GM23338 (cell line): Measurements from ENCODE around the gene CCDC86. TPM values are rescaled to one million over a fixed set of nuclear protein-coding genes. Genes with fewer than 3 reads are reported as not detected.
A peak's percentile ranks its signal among the peaks of the same experiment; 100 is the strongest.

Experiments used
- ATAC-seq: fragments of 200-7000 bp; cut with Tn5 transposase; 3 replicates; pipeline ENCODE4 v1.9.1; 2020
- DNase-seq: peaks from one replicate; pipeline ENCODE4 v3.0.0-alpha.2; 2015; ENCODE audit warnings: low spot score
- H2AFZ ChIP-seq: fragments of 200-600 bp; sonication (generic); 2 replicates; pipeline ENCODE4 v1.8.0; 2016; ENCODE audit warnings: antibody characterized with exemption, mild to moderate bottlenecking, moderate library complexity
- H3F3A ChIP-seq: fragments of 200-600 bp; sonication (generic); replicated peaks from 2 replicates; pipeline ENCODE4 v1.8.0; 2017; ENCODE audit warnings: antibody characterized with exemption, mixed run types, low read depth
- H3K27ac ChIP-seq: fragments of 200-600 bp; sonication (generic); 2 replicates; pipeline ENCODE4 v1.6.1; 2016; ENCODE audit warnings: low read depth
- H3K27me3 ChIP-seq: fragments of 200-600 bp; sonication (generic); 2 replicates; pipeline ENCODE4 v1.8.0; 2016; ENCODE audit warnings: mild to moderate bottlenecking, mixed run types, moderate library complexity; ENCODE audit not compliant: insufficient read depth
- H3K36me3 ChIP-seq: fragments of 200-600 bp; sonication (generic); 2 replicates; pipeline ENCODE4 v1.8.0; 2016; ENCODE audit warnings: mild to moderate bottlenecking; ENCODE audit not compliant: insufficient read depth
- H3K4me1 ChIP-seq: fragments of 200-600 bp; sonication (generic); 2 replicates; pipeline ENCODE4 v1.8.0; 2016; ENCODE audit warnings: mild to moderate bottlenecking, moderate library complexity; ENCODE audit not compliant: insufficient read depth
- H3K4me2 ChIP-seq: fragments of 200-600 bp; sonication (generic); 2 replicates; pipeline ENCODE4 v1.7.1; 2017; ENCODE audit warnings: mixed run types
- H3K4me3 ChIP-seq: fragments of 200-600 bp; sonication (generic); 2 replicates; pipeline ENCODE4 v1.6.1; 2016; ENCODE audit warnings: mixed run types
- H3K79me2 ChIP-seq: fragments of 200-600 bp; sonication (generic); replicated peaks from 2 replicates; pipeline ENCODE4 v1.8.0; 2017; ENCODE audit warnings: mild to moderate bottlenecking; ENCODE audit not compliant: insufficient read depth
- H3K9me2 ChIP-seq: fragments of 200-600 bp; sonication (generic); 2 replicates; pipeline ENCODE4 v1.8.0; 2017; ENCODE audit not compliant: insufficient read depth
- H4K20me1 ChIP-seq: fragments of 200-600 bp; sonication (generic); replicated peaks from 2 replicates; pipeline ENCODE4 v1.8.0; 2017; ENCODE audit warnings: mild to moderate bottlenecking; ENCODE audit not compliant: insufficient read depth
- H3K27ac Mint-ChIP-seq: 2 replicates; pipeline ENCODE4 v1.8.0; 2020; ENCODE audit warnings: inconsistent platforms, mild to moderate bottlenecking, moderate library complexity, mixed read lengths
- H3K27me3 Mint-ChIP-seq: 3 replicates; pipeline ENCODE4 v1.8.0; 2022; ENCODE audit warnings: low read depth, mild to moderate bottlenecking, moderate library complexity, mixed read lengths, inconsistent platforms; ENCODE audit not compliant: insufficient read depth, poor library complexity
- H3K36me3 Mint-ChIP-seq: 3 replicates; pipeline ENCODE4 v1.8.0; 2021; ENCODE audit warnings: low read depth, mild to moderate bottlenecking, inconsistent platforms, moderate library complexity, mixed read lengths
- H3K4me1 Mint-ChIP-seq: 3 replicates; pipeline ENCODE4 v1.8.0; 2020; ENCODE audit warnings: mild to moderate bottlenecking, inconsistent platforms, mixed read lengths
- H3K4me3 Mint-ChIP-seq: 3 replicates; pipeline ENCODE4 v1.8.0; 2021; ENCODE audit warnings: moderate library complexity, mild to moderate bottlenecking, inconsistent platforms, mixed read lengths
- H3K9me3 Mint-ChIP-seq: 3 replicates; pipeline ENCODE4 v1.8.0; 2020; ENCODE audit warnings: moderate library complexity, mild to moderate bottlenecking, inconsistent platforms, mixed read lengths
- CREB1 ChIP-seq: fragments of 250-450 bp; sonication (Bioruptor Pico); IDR thresholded peaks from 2 replicates; pipeline ENCODE4 v1.5.0; 2020; ENCODE audit warnings: low read depth, mild to moderate bottlenecking, moderate library complexity
- CTCF ChIP-seq, 2 experiments: fragments of 200-600 bp in 1 of 2; sonication (generic) in 1 of 2; conservative IDR thresholded peaks; 2 replicates each; pipeline versions ENCODE4 v1.5.1 to v1.6.1; 2016 to 2017; ENCODE audit warnings: antibody characterized with exemption in 2 of 2, low read depth in 2 of 2, mild to moderate bottlenecking in 2 of 2, moderate library complexity in 1 of 2
- ETS1 ChIP-seq: IDR thresholded peaks from 2 replicates; pipeline ENCODE4 v1.6.1; 2016; ENCODE audit warnings: antibody characterized with exemption
- EZH2phosphoT487 ChIP-seq: fragments of 200-600 bp; sonication (generic); IDR thresholded peaks from one replicate; pipeline ENCODE4 v1.8.1; 2018; ENCODE audit warnings: antibody characterized with exemption; ENCODE audit not compliant: unreplicated experiment
- JUNB ChIP-seq: IDR thresholded peaks from one replicate; pipeline ENCODE4 v1.6.1; 2016; ENCODE audit warnings: antibody characterized with exemption; ENCODE audit not compliant: unreplicated experiment
- NANOG ChIP-seq: IDR thresholded peaks from 2 replicates; pipeline ENCODE4 v1.6.1; 2016; ENCODE audit warnings: antibody characterized with exemption, borderline replicate concordance
- REST ChIP-seq: IDR thresholded peaks from one replicate; pipeline ENCODE4 v1.6.1; 2018; ENCODE audit warnings: antibody characterized with exemption; ENCODE audit not compliant: unreplicated experiment
- STAT1 ChIP-seq: IDR thresholded peaks from one replicate; pipeline ENCODE4 v1.6.1; 2016; ENCODE audit warnings: antibody characterized with exemption; ENCODE audit not compliant: unreplicated experiment
- ZNF114 ChIP-seq: fragments of 250-450 bp; sonication (Bioruptor Pico); IDR thresholded peaks from 2 replicates; pipeline ENCODE4 v1.5.0; 2020; ENCODE audit warnings: mild to moderate bottlenecking, moderate library complexity
- polyA plus RNA-seq: library from polyadenylated mRNA; unstranded; fragments of >200 nt; fragmentation: Nextera tagmentation; extraction: Ambion mirVana; gene quantifications from 2 replicates; pipeline ENCODE4 v1.2.1, GENCODE V29; 2016
- total RNA-seq: library from RNA; depleted of rRNA; stranded (reverse); fragments of >200 nt; shearing (Covaris generic); gene quantifications from 2 replicates; pipeline ENCODE4 v1.2.3, GENCODE V29; 2014

CCDC86 gene
- total and polyA plus RNA-seq, 2 experiments from 2014 or later = 67.3 to 98.5 TPM

- H3K36me3 Mint-ChIP-seq = no peaks in the 10 kb centered on the region
- Histone ChIP-seq H3F3A (no peaks in the 10 kb centered on the region), H4K20me1 (no peaks in the 10 kb centered on the region; the same call in 1 of the 2 replicates), H3K36me3 (no peaks in the 10 kb centered on the region), H3K4me1 (no peaks in the 10 kb centered on the region; the same call in 1 of the 2 replicates), H3K27me3 (no peaks in the 10 kb centered on the region), H3K27ac (no peak overlapping the region), H3K9me2 (no peaks in the 10 kb centered on the region), H2AFZ (no peak overlapping the region), H3K4me3 (no peak overlapping the region), H3K4me2 (no peak overlapping the region), H3K79me2 (no peaks in the 10 kb centered on the region)
- DNase-seq = no peak
- no peak overlapping the region for H3K27ac Mint-ChIP-seq
- no peak for TF ChIP-seq REST
- TF ChIP-seq JUNB = no peak
- TF ChIP-seq STAT1 = no peak
- TF ChIP-seq ETS1 = no peak
- TF ChIP-seq CREB1 (CRISPR knock-in tag) = no peak
- H3K27me3 Mint-ChIP-seq = no peaks in the 10 kb centered on the region
- H3K4me1 Mint-ChIP-seq = no peaks in the 10 kb centered on the region
- H3K4me3 Mint-ChIP-seq = no peak overlapping the region
- no peaks in the 10 kb centered on the region for H3K9me3 Mint-ChIP-seq
- peak; percentile 25 for ATAC-seq
These were observed 11.3 kb upstream of the CCDC86 start for GRCh38 chr11:60830478-60831142.

GRCh38 chr11:60831143-60831500, 10.8 kb upstream of the CCDC86 start:
- ATAC-seq (peak; percentile 98), DNase-seq (peak; percentile 86)
- H3K4me1 ChIP-seq = no peaks in the 10 kb centered on the region; the same call in 1 of the 2 replicates
- Mint-ChIP-seq H3K9me3 (no peaks in the 10 kb centered on the region), H3K27ac (no peak overlapping the region), H3K4me1 (no peaks in the 10 kb centered on the region), H3K4me3 (no peak overlapping the region), H3K36me3 (no peaks in the 10 kb centered on the region), H3K27me3 (no peaks in the 10 kb centered on the region)
- H3K4me2 ChIP-seq = no peak overlapping the region
- H2AFZ ChIP-seq = no peak overlapping the region
- H3K27me3 ChIP-seq = no peaks in the 10 kb centered on the region
- H3K79me2 ChIP-seq = no peaks in the 10 kb centered on the region
- no peak overlapping the region for H3K27ac ChIP-seq
- H3F3A ChIP-seq = no peaks in the 10 kb centered on the region
- H4K20me1 ChIP-seq = no peaks in the 10 kb centered on the region; the same call in 1 of the 2 replicates
- no peaks in the 10 kb centered on the region for H3K36me3 ChIP-seq
- TF ChIP-seq NANOG (no peak), REST (no peak), ZNF114 (CRISPR knock-in tag) (no peak), JUNB (no peak), CTCF (conservative IDR thresholded peaks at IDR 0.05; ENCODE audit: low read depth in 2 of 2) (peak; percentile 93), EZH2phosphoT487 (no peak), STAT1 (no peak), CREB1 (CRISPR knock-in tag) (no peak)
- no peaks in the 10 kb centered on the region for H3K9me2 ChIP-seq
- H3K4me3 ChIP-seq = no peak overlapping the region
